MM.1S (cell line): ENCODE results near the gene CEP192.

Experiments
- EZH2 ChIP-seq: fragments of 300-600 bp; sonication (generic); optimal IDR thresholded peaks from 2 replicates; pipeline ENCODE3; 2017; ENCODE audit warnings: low read depth, mild to moderate bottlenecking, antibody characterized with exemption, low read length, mixed read lengths
- EZH2phosphoT487 ChIP-seq: fragments of 300-600 bp; sonication (generic); IDR thresholded peaks from 2 replicates; pipeline ENCODE4 v1.6.1; 2018; ENCODE audit warnings: antibody characterized with exemption, low read length
- TF ChIP-seq, protein P1 (sequence below): fragments of 300-600 bp; sonication (generic); IDR thresholded peaks from 2 replicates; pipeline ENCODE4 v1.5.1; 2016; ENCODE audit warnings: antibody characterized with exemption, low read length, mixed read lengths

DNA sequence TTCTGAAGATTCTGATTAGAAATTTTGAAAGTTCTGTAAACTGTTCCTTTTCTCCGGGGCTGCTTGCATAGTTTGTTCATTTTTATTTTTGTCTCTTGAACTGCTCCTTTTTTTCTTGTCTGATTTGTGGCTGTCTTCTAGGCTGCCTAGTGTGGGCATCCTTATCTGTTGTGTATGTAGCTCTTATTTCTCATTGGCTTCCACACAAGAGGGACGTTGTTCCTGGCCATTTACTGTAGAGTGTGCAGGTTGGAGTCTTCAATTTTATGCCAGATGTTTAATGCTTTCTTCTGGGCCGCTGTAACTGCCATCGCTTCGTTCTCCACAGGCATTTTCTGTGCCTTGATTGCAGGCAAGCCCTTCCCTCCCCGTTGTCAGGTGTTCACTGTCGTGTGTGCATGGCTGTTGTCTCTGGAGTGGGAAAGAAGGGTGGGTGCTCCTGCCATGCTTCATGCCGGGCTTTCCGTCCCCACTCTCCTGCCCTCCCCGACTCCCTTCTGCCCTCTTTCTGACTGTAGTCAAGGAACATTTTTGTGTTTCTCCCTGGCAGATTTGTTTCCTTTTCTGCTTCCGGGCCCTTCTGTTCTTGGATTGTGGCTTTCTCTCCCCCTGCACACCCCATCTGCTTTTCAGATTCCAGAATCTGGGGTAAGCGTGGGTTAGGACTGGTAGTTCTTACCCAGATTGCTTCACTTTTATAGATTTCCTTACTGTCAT is 15.5 kb downstream of the CEP192 start:
- TF ChIP-seq, protein P1, sequence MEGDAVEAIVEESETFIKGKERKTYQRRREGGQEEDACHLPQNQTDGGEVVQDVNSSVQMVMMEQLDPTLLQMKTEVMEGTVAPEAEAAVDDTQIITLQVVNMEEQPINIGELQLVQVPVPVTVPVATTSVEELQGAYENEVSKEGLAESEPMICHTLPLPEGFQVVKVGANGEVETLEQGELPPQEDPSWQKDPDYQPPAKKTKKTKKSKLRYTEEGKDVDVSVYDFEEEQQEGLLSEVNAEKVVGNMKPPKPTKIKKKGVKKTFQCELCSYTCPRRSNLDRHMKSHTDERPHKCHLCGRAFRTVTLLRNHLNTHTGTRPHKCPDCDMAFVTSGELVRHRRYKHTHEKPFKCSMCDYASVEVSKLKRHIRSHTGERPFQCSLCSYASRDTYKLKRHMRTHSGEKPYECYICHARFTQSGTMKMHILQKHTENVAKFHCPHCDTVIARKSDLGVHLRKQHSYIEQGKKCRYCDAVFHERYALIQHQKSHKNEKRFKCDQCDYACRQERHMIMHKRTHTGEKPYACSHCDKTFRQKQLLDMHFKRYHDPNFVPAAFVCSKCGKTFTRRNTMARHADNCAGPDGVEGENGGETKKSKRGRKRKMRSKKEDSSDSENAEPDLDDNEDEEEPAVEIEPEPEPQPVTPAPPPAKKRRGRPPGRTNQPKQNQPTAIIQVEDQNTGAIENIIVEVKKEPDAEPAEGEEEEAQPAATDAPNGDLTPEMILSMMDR, result no peak
- TF ChIP-seq EZH2phosphoT487, result no peak
- no peak for TF ChIP-seq EZH2
